Measurements from ENCODE around the gene TRABD. TPM values are rescaled to one million over a fixed set of nuclear protein-coding genes. Genes with fewer than 3 reads are reported as not detected.

Gene TRABD
- total RNA-seq, 1 experiment from 2014 or later: 55.7 TPM

DNA sequence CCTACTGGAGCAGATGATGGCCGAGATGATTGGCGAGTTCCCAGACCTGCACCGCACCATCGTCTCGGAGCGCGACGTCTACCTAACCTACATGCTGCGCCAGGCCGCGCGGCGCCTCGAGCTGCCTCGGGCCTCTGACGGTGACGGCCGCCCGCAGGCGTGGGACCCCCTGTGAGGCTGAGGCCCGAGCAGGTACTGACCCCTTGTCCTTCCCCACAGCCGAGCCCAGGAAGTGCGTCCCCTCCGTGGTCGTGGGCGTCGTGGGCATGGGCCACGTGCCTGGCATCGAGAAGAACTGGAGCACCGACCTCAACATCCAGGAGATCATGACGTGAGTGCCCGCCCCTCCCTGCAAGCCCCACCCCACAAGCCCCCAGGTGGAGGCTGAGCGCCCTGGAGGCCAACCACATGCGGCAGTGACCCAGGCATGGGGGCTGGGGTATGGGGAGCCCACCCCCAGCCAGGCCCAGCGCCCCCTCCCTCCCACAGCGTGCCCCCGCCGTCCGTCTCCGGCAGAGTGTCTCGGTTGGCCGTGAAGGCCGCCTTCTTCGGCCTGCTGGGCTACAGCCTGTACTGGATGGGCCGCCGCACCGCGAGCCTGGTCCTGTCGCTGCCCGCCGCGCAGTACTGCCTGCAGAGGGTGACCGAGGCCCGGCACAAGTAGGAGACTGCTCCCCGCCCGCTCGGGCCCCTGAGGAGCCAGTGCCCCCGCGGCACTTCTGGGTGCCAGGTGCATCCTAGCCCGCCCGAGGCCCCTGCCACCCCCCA lies 12.3 kb downstream of the TRABD start:
- Histone ChIP-seq H3K9me3 (ENCODE audit: control insufficient read depth, insufficient read depth, low read depth, low read length) (no peaks in the 10 kb centered on the region), H3K27me3 (ENCODE audit: control insufficient read depth, insufficient read depth, low read length) (no peaks in the 10 kb centered on the region), H3K4me1 (ENCODE audit: control insufficient read depth, insufficient read depth, low read length) (peaks cover 14% of the 10 kb centered on the region), H3K4me3 (ENCODE audit: low read depth in 2 of 2, low read length in 2 of 2) (no peak overlapping the region), H3K36me3 (ENCODE audit: control insufficient read depth, insufficient read depth, low read length) (no peaks in the 10 kb centered on the region; the same call in 1 of the 2 replicates), H3K27ac (ENCODE audit: low read length) (no peak overlapping the region)
- intact Hi-C loops (cut with micrococcal nuclease; ENCODE audit: unreplicated experiment): no loop called here
- ATAC-seq (no peak), DNase-seq (ENCODE audit: low read depth, low spot score) (no peak)
- BruUV-seq (replicated peaks): no TSS peak
- ChIA-PET POLR2A (no interaction called here), CTCF (no interaction called here)
- in situ Hi-C loops (cut with HindIII; ENCODE audit: low pct_unique_long_range_greater_than_20kb, low sequenced_read_pairs): no loop called here
- no peak for TF ChIP-seq SIN3A (IDR thresholded peaks at IDR 0.05; ENCODE audit: borderline replicate concordance, insufficient read depth, low read depth, low read length)
- TF ChIP-seq, protein P1, sequence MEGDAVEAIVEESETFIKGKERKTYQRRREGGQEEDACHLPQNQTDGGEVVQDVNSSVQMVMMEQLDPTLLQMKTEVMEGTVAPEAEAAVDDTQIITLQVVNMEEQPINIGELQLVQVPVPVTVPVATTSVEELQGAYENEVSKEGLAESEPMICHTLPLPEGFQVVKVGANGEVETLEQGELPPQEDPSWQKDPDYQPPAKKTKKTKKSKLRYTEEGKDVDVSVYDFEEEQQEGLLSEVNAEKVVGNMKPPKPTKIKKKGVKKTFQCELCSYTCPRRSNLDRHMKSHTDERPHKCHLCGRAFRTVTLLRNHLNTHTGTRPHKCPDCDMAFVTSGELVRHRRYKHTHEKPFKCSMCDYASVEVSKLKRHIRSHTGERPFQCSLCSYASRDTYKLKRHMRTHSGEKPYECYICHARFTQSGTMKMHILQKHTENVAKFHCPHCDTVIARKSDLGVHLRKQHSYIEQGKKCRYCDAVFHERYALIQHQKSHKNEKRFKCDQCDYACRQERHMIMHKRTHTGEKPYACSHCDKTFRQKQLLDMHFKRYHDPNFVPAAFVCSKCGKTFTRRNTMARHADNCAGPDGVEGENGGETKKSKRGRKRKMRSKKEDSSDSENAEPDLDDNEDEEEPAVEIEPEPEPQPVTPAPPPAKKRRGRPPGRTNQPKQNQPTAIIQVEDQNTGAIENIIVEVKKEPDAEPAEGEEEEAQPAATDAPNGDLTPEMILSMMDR (IDR thresholded peaks at IDR 0.05): no peak
- TF ChIP-seq, protein P2, sequence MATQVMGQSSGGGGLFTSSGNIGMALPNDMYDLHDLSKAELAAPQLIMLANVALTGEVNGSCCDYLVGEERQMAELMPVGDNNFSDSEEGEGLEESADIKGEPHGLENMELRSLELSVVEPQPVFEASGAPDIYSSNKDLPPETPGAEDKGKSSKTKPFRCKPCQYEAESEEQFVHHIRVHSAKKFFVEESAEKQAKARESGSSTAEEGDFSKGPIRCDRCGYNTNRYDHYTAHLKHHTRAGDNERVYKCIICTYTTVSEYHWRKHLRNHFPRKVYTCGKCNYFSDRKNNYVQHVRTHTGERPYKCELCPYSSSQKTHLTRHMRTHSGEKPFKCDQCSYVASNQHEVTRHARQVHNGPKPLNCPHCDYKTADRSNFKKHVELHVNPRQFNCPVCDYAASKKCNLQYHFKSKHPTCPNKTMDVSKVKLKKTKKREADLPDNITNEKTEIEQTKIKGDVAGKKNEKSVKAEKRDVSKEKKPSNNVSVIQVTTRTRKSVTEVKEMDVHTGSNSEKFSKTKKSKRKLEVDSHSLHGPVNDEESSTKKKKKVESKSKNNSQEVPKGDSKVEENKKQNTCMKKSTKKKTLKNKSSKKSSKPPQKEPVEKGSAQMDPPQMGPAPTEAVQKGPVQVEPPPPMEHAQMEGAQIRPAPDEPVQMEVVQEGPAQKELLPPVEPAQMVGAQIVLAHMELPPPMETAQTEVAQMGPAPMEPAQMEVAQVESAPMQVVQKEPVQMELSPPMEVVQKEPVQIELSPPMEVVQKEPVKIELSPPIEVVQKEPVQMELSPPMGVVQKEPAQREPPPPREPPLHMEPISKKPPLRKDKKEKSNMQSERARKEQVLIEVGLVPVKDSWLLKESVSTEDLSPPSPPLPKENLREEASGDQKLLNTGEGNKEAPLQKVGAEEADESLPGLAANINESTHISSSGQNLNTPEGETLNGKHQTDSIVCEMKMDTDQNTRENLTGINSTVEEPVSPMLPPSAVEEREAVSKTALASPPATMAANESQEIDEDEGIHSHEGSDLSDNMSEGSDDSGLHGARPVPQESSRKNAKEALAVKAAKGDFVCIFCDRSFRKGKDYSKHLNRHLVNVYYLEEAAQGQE (IDR thresholded peaks at IDR 0.05; ENCODE audit: insufficient read depth in 1 of 2, low read depth in 2 of 2, low read length in 1 of 2): no peak

DNA sequence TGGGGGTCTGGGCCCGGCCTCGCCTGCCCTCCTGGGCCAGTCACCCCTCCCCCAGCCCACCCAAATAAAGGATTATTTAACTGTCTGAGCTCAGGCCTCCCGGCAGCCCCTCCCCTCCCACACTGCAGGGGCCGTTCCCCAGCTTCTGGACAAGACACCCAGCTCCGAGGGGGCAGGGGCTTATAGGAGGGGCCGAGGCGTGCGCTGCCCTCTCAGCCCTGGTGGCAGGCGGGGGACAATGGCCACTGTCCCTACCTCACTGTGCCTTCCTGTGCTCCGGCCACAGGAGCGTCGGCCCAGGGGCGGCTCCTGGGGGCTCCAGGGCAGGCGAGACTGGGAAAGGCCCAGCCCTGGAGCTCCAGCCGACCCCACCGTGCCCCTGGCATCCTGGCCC lies 12.9 kb downstream of the TRABD start:
- ChIA-PET POLR2A (no interaction called here), CTCF (no interaction called here)
- intact Hi-C loops (cut with micrococcal nuclease; ENCODE audit: unreplicated experiment): no loop called here
- Histone ChIP-seq H3K9me3 (ENCODE audit: control insufficient read depth, insufficient read depth, low read depth, low read length) (no peaks in the 10 kb centered on the region), H3K27ac (ENCODE audit: low read length) (no peak overlapping the region), H3K4me1 (ENCODE audit: control insufficient read depth, insufficient read depth, low read length) (peaks cover 14% of the 10 kb centered on the region), H3K4me3 (ENCODE audit: low read depth in 2 of 2, low read length in 2 of 2) (no peak overlapping the region), H3K27me3 (ENCODE audit: control insufficient read depth, insufficient read depth, low read length) (no peaks in the 10 kb centered on the region), H3K36me3 (ENCODE audit: control insufficient read depth, insufficient read depth, low read length) (no peaks in the 10 kb centered on the region; the same call in 1 of the 2 replicates)
- DNase-seq (ENCODE audit: low read depth, low spot score) (no peak), ATAC-seq (no peak)
- in situ Hi-C loops (cut with HindIII; ENCODE audit: low pct_unique_long_range_greater_than_20kb, low sequenced_read_pairs): no loop called here
- TF ChIP-seq, protein P1 (IDR thresholded peaks at IDR 0.05): no peak
- TF ChIP-seq POLR2AphosphoS5 (IDR thresholded peaks at IDR 0.05; ENCODE audit: low read depth, low read length): no peak
- TF ChIP-seq, protein P2 (IDR thresholded peaks at IDR 0.05; ENCODE audit: insufficient read depth in 1 of 2, low read depth in 2 of 2, low read length in 1 of 2): no peak
- TF ChIP-seq TCF7L2 (IDR thresholded peaks at IDR 0.05; ENCODE audit: low read depth, low read length): no peak
- BruUV-seq (replicated peaks): no TSS peak
